ENCODE measurements around the gene PHF10. TPM values are rescaled to one million over a fixed set of nuclear protein-coding genes. Genes with fewer than 3 reads are reported as not detected.

Gene PHF10
- total and polyA plus RNA-seq, 2 donors (not counting 1 experiment from before 2014, with no cell fraction given), result 32.9 to 74.6 TPM

GRCh38 chr6:169763881-169764280, 39.6 kb upstream of the PHF10 start:
- Histone ChIP-seq H2AFZ (ENCODE audit: insufficient read depth, low read depth, low read length, poor library complexity, severe bottlenecking) (no peak overlapping the region), H4K20me1 (ENCODE audit: control insufficient read depth, insufficient read depth, low read length, poor library complexity, severe bottlenecking) (no peaks in the 10 kb centered on the region), H3K4me1 (ENCODE audit: control insufficient read depth in 2 of 2, insufficient read depth in 2 of 2, low read length in 2 of 2) (no peaks in the 10 kb centered on the region), H3K36me3 (replicated peaks in 1 of 2; ENCODE audit: control extremely low read depth in 1 of 2, control insufficient read depth in 1 of 2, extremely low read depth in 1 of 2, insufficient read depth in 2 of 2, low read length in 1 of 2) (peaks cover 5 to 82% of the 10 kb centered on the region in 2 experiments), H3K79me2 (ENCODE audit: control insufficient read depth, insufficient read depth, low read length) (no peaks in the 10 kb centered on the region), H3K4me2 (replicated peaks; ENCODE audit: low read depth, low read length, poor library complexity, severe bottlenecking) (no peak overlapping the region), H3K27ac (ENCODE audit: low read length in 2 of 2) (no peak overlapping the region), H3K4me3 (ENCODE audit: control extremely low read depth in 1 of 5, extremely low read depth in 1 of 5, insufficient read depth in 1 of 5, low read depth in 2 of 5, low read length in 4 of 5) (no peak overlapping the region), H3K9ac (ENCODE audit: low read length) (no peak overlapping the region), H3K27me3 (replicated peaks in 1 of 4; ENCODE audit: control extremely low read depth in 1 of 4, control insufficient read depth in 3 of 4, insufficient read depth in 4 of 4, low read length in 3 of 4) (no peaks in the 10 kb centered on the region), H3K9me3 (ENCODE audit: control extremely low read depth in 1 of 3, control insufficient read depth in 2 of 3, insufficient read depth in 1 of 3, low read length in 2 of 3) (no peaks in the 10 kb centered on the region)
- intact Hi-C loops (cut with micrococcal nuclease), result no loop called here
- Mint-ChIP-seq H3K4me3 (no peak overlapping the region), H3K4me1 (no peaks in the 10 kb centered on the region), H3K9me3 (ENCODE audit: insufficient read depth) (no peaks in the 10 kb centered on the region), H3K27ac (no peak overlapping the region), H3K27me3 (no peaks in the 10 kb centered on the region)
- ChIA-PET CTCF (interaction anchor here (1.1 kb wide), 1 partner anchor 26 kb away, joined by 4 read pairs; no protein-coding TSS in a partner anchor), POLR2A (no interaction called here)
- ATAC-seq (ENCODE audit: low read depth), result no peak
- DNase-seq, result no peak
- 90% methylated on average over 6 of the region's 10 CpGs for WGBS (ENCODE audit: insufficient coverage)
- TF ChIP-seq EZH2 (IDR thresholded peaks at IDR 0.05; ENCODE audit: borderline replicate concordance, insufficient read depth, low read depth, low read length, poor library complexity, severe bottlenecking) (no peak), CTCF (IDR thresholded peaks at IDR 0.05) (no peak)

GRCh38 chr6:169763308-169763707, 39.0 kb upstream of the PHF10 start:
- TF ChIP-seq CTCF (IDR thresholded peaks at IDR 0.05) (no peak), EZH2 (IDR thresholded peaks at IDR 0.05; ENCODE audit: borderline replicate concordance, insufficient read depth, low read depth, low read length, poor library complexity, severe bottlenecking) (no peak)
- H3K9ac ChIP-seq (ENCODE audit: low read length), result no peak overlapping the region
- WGBS (ENCODE audit: insufficient coverage), result 100% methylated on average over 10 of the region's 10 CpGs
- H3K4me1 Mint-ChIP-seq, result no peaks in the 10 kb centered on the region
- H3K9me3 ChIP-seq (ENCODE audit: control extremely low read depth in 1 of 3, control insufficient read depth in 2 of 3, insufficient read depth in 1 of 3, low read length in 2 of 3), result no peaks in the 10 kb centered on the region
- no peak overlapping the region for H3K4me3 Mint-ChIP-seq
- DNase-seq (no peak), ATAC-seq (ENCODE audit: low read depth) (no peak)
- no peak overlapping the region for H3K4me3 ChIP-seq (ENCODE audit: control extremely low read depth in 1 of 5, extremely low read depth in 1 of 5, insufficient read depth in 1 of 5, low read depth in 2 of 5, low read length in 4 of 5)
- intact Hi-C loops (cut with micrococcal nuclease), result no loop called here
- no peaks in the 10 kb centered on the region for H4K20me1 ChIP-seq (ENCODE audit: control insufficient read depth, insufficient read depth, low read length, poor library complexity, severe bottlenecking)
- ChIA-PET POLR2A (no interaction called here), CTCF (interaction anchor here (1.1 kb wide), 1 partner anchor 26 kb away, joined by 4 read pairs; no protein-coding TSS in a partner anchor)
- H3K27ac ChIP-seq (ENCODE audit: low read length in 2 of 2), result no peak overlapping the region
- no peaks in the 10 kb centered on the region for H3K9me3 Mint-ChIP-seq (ENCODE audit: insufficient read depth)
- H3K27me3 ChIP-seq (replicated peaks in 1 of 4; ENCODE audit: control extremely low read depth in 1 of 4, control insufficient read depth in 3 of 4, insufficient read depth in 4 of 4, low read length in 3 of 4), result no peaks in the 10 kb centered on the region
- H3K4me1 ChIP-seq (ENCODE audit: control insufficient read depth in 2 of 2, insufficient read depth in 2 of 2, low read length in 2 of 2), result no peaks in the 10 kb centered on the region
- peaks cover 5 to 79% of the 10 kb centered on the region in 2 experiments for H3K36me3 ChIP-seq (replicated peaks in 1 of 2; ENCODE audit: control extremely low read depth in 1 of 2, control insufficient read depth in 1 of 2, extremely low read depth in 1 of 2, insufficient read depth in 2 of 2, low read length in 1 of 2)
- no peaks in the 10 kb centered on the region for H3K27me3 Mint-ChIP-seq
- H2AFZ ChIP-seq (ENCODE audit: insufficient read depth, low read depth, low read length, poor library complexity, severe bottlenecking), result no peak overlapping the region
- no peak overlapping the region for H3K4me2 ChIP-seq (replicated peaks; ENCODE audit: low read depth, low read length, poor library complexity, severe bottlenecking)
- H3K27ac Mint-ChIP-seq, result no peak overlapping the region
- H3K79me2 ChIP-seq (ENCODE audit: control insufficient read depth, insufficient read depth, low read length), result no peaks in the 10 kb centered on the region
